ENCODE data around the gene GREB1.

Gene GREB1

DNA sequence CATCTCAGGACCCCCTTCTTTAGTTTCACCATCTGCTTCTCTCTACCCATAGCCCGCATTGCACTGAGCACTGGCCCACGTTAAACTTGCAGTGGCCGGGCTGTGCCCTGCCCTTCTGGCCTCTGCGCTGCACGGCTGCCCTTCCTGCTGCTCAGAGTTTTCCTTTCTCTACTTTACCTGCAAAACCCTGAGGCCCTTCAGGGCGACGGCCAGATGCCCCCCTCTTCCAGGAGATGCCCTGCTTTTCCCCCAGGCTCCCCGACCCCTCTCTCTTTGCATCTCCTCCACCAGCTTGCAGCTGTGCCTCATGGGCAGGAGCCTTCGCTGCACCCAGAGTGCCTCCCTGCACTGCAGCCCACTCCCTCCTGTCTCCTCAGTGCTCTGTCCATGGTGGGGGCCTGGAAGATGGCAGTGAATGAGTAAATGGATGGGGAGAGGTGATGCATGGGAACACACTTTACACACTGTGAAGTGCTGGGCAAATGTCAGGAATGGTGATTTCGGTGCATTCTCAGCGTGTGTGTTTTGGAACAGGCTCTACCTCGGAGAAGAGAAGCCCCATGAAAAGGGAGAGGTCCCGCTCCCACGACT lies 82.3 kb downstream of the GREB1 start:
- Mint-ChIP-seq H3K27me3 (no peaks in the 10 kb centered on the region), H3K27ac (no peak overlapping the region), H3K9me3 (no peaks in the 10 kb centered on the region), H3K36me3 (no peaks in the 10 kb centered on the region), H3K4me3 (no peak overlapping the region), H3K4me1 (no peaks in the 10 kb centered on the region)

DNA sequence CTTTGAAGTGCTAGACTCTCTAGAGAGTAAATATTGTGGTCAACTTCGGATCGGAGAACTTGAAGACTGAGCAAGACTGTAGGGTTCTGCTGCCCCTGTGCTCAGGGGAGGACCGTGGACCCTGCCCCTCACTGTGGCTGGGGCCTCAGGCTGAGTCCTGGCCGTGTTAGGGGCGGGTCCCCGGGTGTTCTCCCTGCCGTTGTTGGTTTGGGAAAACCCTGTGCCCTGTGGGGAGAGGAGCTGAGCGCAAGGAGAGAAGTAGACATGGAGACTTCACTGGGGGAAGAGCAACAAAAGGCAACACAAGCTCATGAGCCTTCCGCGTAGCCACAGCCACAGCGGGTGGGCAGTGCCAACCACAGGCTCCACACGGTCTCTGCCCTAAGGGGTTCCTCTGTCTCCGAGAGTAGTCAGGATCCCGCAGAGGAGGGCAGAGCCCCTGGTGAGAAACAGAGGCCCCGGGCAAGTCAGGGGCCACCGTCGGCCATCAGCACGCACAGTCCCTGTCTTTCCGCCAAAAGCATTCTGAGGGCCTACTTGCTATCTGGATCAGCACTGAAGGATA lies 83.1 kb downstream of the GREB1 start:
- no peaks in the 10 kb centered on the region for H3K36me3 Mint-ChIP-seq
- no peak overlapping the region for H3K27ac Mint-ChIP-seq
- H3K4me1 Mint-ChIP-seq = no peaks in the 10 kb centered on the region
- no peaks in the 10 kb centered on the region for H3K27me3 Mint-ChIP-seq
- no peak overlapping the region for H3K4me3 Mint-ChIP-seq
- no peaks in the 10 kb centered on the region for H3K9me3 Mint-ChIP-seq

DNA sequence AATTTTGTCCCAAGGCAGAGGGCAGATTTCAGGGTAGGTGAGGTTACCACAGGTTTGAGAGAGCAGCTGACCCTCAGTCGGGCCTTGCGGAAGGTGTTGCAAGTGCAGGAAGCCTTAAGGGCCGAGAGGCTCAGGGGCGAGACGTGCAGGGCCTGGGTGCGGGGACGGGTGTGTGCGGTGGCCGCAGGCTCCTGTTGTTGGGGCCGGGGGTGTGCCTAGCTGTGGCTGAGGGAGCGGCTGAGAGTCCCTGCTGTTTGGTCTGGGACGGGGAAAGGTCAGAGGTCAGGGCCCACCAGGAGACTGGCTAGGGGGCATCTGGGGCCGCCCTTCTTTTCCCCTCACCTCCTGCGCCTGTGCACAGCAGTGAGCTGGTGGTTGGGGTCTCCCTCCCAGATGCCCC lies 83.7 kb downstream of the GREB1 start:
- Mint-ChIP-seq H3K4me3 (no peak overlapping the region), H3K36me3 (no peaks in the 10 kb centered on the region), H3K27ac (no peak overlapping the region), H3K9me3 (no peaks in the 10 kb centered on the region), H3K4me1 (no peaks in the 10 kb centered on the region), H3K27me3 (no peaks in the 10 kb centered on the region)

DNA sequence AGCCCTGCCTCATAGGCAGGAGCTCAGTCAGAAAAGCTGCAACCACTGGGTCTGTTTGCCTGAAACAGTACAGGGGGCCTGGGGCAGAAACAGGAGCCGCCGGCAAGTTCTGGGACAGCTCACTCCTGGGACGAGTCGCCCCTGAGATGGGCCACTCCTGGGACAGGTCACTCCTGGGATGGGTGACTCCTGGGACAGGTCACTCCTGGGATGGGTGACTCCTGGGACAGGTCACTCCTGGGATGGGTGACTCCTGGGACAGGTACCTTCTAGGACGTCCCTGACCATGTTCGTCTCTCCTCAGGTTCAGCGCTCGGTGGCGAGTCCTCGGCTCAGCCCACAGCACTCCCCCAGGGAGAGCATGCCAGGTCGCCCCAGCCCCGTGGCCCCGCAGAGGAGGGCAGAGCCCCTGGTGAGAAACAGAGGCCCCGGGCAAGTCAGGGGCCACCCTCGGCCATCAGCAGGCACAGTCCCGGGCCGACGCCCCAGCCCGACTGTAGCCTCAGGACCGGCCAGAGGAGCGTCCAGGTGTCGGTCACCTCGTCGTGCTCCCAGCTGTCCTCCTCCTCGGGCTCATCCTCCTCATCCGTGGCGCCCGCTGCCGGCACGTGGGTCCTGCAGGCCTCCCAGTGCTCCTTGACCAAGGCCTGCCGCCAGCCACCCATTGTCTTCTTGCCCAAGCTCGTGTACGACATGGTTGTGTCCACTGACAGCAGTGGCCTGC lies 84.3 kb downstream of the GREB1 start:
- no peaks in the 10 kb centered on the region for H3K27me3 Mint-ChIP-seq
- no peaks in the 10 kb centered on the region for H3K4me1 Mint-ChIP-seq
- H3K9me3 Mint-ChIP-seq = no peaks in the 10 kb centered on the region
- H3K4me3 Mint-ChIP-seq = no peak overlapping the region
- no peak overlapping the region for H3K27ac Mint-ChIP-seq
- H3K36me3 Mint-ChIP-seq = no peaks in the 10 kb centered on the region

DNA sequence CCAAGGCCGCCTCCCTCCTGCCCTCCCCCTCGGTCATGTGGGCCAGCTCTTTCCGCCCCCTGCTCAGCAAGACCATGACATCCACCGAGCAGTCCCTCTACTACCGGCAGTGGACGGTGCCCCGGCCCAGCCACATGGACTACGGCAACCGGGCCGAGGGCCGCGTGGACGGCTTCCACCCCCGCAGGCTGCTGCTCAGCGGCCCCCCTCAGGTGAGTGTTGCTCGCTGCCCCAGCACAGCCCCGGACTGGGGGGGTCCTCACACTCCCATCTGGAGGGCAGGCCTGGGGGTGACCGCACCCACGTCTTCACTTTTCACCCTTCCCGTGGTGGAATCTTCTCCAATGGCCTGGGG lies 84.8 kb downstream of the GREB1 start:
- no peak overlapping the region for H3K4me3 Mint-ChIP-seq
- H3K27ac Mint-ChIP-seq = no peak overlapping the region
- no peaks in the 10 kb centered on the region for H3K9me3 Mint-ChIP-seq

DNA sequence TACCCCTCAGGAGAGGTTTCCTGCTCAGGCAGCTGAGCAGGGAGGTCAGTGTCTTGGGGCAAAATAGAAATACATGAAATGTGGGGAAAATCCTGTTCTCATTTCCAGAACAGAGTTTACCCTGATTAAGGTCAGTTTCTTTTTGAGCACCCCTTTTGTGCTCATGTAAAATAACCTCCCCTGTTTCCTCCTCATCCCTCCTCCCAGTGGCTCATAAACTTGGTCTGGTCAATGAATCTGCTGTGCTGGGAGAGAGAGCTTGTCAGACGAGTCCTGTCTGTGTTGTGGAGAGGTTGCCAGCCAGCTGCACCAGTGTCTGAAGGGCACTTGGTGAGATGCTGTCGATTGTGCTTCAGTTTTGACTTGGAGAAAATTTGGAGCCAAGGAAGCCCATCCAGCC lies 87.6 kb downstream of the GREB1 start:
- no peak overlapping the region for H3K4me3 Mint-ChIP-seq
- no peaks in the 10 kb centered on the region for H3K27me3 Mint-ChIP-seq
- no peaks in the 10 kb centered on the region for H3K36me3 Mint-ChIP-seq
- H3K4me1 Mint-ChIP-seq = no peaks in the 10 kb centered on the region
- no peaks in the 10 kb centered on the region for H3K9me3 Mint-ChIP-seq
- H3K27ac Mint-ChIP-seq = no peak overlapping the region

More for the DNA sequence above, 84.8 kb downstream of the GREB1 start:
- H3K36me3 Mint-ChIP-seq = no peaks in the 10 kb centered on the region
- H3K27me3 Mint-ChIP-seq = no peaks in the 10 kb centered on the region
- no peaks in the 10 kb centered on the region for H3K4me1 Mint-ChIP-seq

DNA sequence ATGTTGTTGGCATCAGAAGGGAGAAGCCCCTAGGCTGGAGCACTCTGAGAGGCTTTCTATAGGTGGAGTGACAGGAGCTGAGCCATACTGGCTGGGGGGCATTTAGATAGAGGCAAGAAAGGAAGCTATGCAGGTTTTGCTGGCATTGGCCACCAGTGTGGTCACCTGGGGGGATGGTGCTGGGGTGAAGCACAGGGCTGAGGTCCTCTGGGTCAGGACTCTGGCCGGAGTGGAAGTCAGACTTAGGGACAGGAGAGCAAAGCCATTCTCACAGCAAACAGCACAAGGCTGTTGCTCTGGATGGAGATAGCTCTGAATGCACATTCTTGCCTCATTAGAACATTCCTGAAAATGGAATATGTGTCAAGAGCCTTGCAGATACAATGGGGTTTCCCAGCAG lies 88.8 kb downstream of the GREB1 start:
- Mint-ChIP-seq H3K27ac (no peak overlapping the region), H3K4me1 (no peaks in the 10 kb centered on the region), H3K4me3 (no peak overlapping the region), H3K27me3 (no peaks in the 10 kb centered on the region), H3K9me3 (no peaks in the 10 kb centered on the region), H3K36me3 (peaks cover 1% of the 10 kb centered on the region)

DNA sequence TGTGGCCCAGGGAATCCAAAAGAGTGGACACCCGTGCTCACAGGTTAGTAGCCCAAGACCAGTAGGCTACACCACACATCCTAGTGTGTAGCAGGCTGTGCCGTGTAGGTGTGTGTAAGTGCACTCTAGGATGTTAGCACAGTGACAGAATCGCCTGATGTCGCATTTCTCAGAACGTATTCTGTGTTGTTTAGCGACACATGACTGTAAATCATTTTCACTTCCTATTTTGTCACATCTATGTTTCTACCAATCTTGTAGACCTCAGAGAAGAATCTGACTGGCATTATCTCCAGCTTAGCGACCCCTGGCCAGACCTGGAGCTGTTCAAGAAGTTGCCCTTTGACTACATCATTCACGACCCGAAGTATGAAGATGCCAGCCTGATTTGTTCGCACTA lies 91.0 kb downstream of the GREB1 start:
- H3K4me1 Mint-ChIP-seq = no peaks in the 10 kb centered on the region
- H3K36me3 Mint-ChIP-seq = peaks cover 2% of the 10 kb centered on the region

DNA sequence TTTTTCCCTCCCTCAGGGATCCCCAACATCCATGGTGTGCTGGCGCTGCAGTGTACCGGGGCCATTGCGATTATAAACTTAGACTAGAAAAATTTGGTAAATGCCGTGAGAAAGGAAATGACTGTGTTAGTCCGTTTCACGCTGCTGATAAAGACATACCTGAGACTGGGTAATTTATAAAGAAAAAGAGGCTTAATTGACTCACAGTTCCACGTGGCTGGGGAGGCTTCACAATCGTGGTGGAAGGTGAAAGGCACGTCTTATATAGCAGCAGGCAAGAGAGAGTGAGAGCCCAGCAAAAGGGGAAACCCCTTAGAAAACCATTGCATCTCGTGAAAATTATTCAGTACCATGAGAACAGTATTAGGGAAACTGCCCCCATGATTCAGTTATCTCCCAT lies 91.8 kb downstream of the GREB1 start:
- H3K27ac Mint-ChIP-seq = no peak overlapping the region
- no peaks in the 10 kb centered on the region for H3K9me3 Mint-ChIP-seq
- peaks cover 2% of the 10 kb centered on the region for H3K36me3 Mint-ChIP-seq
- no peaks in the 10 kb centered on the region for H3K27me3 Mint-ChIP-seq
- no peaks in the 10 kb centered on the region for H3K4me1 Mint-ChIP-seq
- H3K4me3 Mint-ChIP-seq = no peak overlapping the region

More for the DNA sequence above, 91.0 kb downstream of the GREB1 start:
- no peaks in the 10 kb centered on the region for H3K9me3 Mint-ChIP-seq
- H3K27me3 Mint-ChIP-seq = no peaks in the 10 kb centered on the region
- H3K27ac Mint-ChIP-seq = no peak overlapping the region
- H3K4me3 Mint-ChIP-seq = no peak overlapping the region

DNA sequence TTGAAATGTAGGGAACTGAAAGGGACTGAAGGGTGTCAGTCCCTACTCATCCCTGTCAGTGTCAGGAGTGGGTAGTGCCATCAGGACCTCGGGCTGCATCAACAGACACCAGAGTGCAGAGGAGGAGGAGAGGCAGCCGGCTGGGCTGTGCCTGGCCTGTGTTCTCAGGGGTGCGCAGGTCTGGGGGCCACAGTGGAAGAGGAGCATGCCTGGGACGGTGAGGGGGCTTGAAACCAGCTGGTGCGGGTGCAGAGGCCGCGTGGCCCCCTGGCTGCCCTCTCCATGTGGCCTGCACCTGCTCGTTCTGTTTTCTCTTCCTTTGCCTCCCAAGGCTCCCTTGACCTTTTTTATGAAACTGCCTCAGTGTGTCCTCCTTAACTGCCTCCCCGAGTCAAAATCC lies 94.8 kb downstream of the GREB1 start:
- no peaks in the 10 kb centered on the region for H3K9me3 Mint-ChIP-seq
- no peak overlapping the region for H3K27ac Mint-ChIP-seq
- no peak overlapping the region for H3K4me3 Mint-ChIP-seq
- H3K4me1 Mint-ChIP-seq = no peaks in the 10 kb centered on the region
- H3K27me3 Mint-ChIP-seq = no peaks in the 10 kb centered on the region
- peaks cover 2% of the 10 kb centered on the region for H3K36me3 Mint-ChIP-seq

DNA sequence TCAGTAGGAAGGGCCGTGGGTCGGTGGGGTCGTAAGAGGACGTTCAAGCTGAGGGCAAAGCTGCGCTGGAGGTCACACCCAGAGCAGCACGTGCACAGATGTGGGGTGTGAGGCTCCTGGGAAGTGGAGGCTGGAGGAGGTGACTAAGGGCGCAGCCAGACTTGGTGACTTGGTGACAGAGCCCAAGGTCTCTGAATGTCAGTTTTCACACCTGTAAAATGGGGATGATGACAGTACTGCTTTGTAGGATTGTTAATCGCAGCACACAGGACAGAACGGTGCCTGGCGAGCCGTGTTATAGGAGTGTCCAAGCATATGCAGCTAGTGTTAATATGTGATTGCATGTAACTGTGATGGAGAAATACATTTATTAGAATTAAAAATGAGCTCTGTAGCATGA lies 95.4 kb downstream of the GREB1 start:
- peaks cover 2% of the 10 kb centered on the region for H3K36me3 Mint-ChIP-seq
- no peaks in the 10 kb centered on the region for H3K4me1 Mint-ChIP-seq
- no peak overlapping the region for H3K4me3 Mint-ChIP-seq
- no peak overlapping the region for H3K27ac Mint-ChIP-seq
- no peaks in the 10 kb centered on the region for H3K9me3 Mint-ChIP-seq
- H3K27me3 Mint-ChIP-seq = no peaks in the 10 kb centered on the region

DNA sequence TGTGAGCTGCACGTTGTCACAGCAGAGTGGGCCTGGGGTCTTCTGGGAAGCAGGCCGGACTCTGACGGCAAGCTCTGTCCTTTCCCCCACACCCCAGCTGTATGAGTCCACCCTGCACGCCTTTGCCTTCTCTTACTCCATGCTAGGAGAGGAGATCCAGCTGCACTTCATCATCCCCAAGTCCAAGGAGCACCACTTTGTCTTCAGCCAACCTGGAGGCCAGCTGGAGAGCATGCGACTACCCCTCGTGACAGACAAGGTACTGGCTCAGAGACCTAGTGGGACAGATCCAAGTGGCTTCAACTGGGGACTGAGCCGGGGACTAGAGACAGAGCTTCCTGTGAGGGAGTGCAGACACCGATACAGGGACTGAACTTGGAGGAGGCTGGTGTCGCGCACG lies 96.0 kb downstream of the GREB1 start:
- H3K4me1 Mint-ChIP-seq = no peaks in the 10 kb centered on the region
- no peaks in the 10 kb centered on the region for H3K9me3 Mint-ChIP-seq
- no peak overlapping the region for H3K4me3 Mint-ChIP-seq
- no peaks in the 10 kb centered on the region for H3K27me3 Mint-ChIP-seq
- no peak overlapping the region for H3K27ac Mint-ChIP-seq
- H3K36me3 Mint-ChIP-seq = peaks cover 2% of the 10 kb centered on the region

DNA sequence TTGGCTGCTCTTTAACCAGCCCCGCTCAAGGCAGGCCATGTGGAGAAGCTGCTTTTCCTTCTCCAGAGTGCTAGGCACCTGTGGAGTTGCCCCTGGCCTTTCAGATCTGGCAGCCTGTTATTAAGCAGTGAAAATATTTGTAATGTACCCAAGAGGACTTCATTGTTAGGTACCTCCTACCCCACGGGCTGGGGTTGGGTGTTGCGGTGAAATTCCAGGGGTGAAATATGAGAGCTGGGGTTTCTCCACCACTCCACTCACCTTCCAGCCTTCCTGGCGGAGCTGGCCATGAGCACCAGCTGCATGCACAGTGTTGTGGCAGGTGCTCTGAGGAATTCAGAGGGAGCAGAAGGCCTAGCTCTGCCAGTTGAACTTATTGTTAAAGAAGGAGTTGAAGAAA lies 97.0 kb downstream of the GREB1 start:
- Mint-ChIP-seq H3K4me1 (no peaks in the 10 kb centered on the region), H3K9me3 (no peaks in the 10 kb centered on the region), H3K4me3 (no peak overlapping the region), H3K27me3 (no peaks in the 10 kb centered on the region), H3K27ac (no peak overlapping the region), H3K36me3 (peaks cover 2% of the 10 kb centered on the region)

DNA sequence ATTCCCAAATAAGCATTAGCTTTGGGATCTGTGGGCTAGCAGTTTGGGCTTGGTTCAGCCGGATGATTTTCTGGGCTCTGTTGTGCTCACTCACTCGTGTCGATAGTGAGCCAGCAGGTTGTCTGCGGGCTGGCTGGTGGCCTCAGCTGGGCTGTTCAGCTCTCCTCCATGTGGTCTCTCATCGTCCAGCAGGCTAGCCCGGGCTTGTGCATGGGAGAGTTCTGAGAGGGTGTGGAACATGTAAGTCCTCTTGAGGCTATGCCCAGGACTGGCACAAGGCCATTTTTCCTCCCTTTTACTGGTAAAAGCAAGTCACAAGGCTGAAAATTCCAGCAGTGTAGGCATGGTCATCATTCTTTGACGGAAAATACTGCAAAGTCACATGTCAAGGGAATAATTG lies 97.6 kb downstream of the GREB1 start:
- H3K27me3 Mint-ChIP-seq = no peaks in the 10 kb centered on the region
- H3K36me3 Mint-ChIP-seq = peaks cover 2% of the 10 kb centered on the region
- H3K4me1 Mint-ChIP-seq = no peaks in the 10 kb centered on the region
- no peak overlapping the region for H3K4me3 Mint-ChIP-seq
- no peaks in the 10 kb centered on the region for H3K9me3 Mint-ChIP-seq
- no peak overlapping the region for H3K27ac Mint-ChIP-seq

DNA sequence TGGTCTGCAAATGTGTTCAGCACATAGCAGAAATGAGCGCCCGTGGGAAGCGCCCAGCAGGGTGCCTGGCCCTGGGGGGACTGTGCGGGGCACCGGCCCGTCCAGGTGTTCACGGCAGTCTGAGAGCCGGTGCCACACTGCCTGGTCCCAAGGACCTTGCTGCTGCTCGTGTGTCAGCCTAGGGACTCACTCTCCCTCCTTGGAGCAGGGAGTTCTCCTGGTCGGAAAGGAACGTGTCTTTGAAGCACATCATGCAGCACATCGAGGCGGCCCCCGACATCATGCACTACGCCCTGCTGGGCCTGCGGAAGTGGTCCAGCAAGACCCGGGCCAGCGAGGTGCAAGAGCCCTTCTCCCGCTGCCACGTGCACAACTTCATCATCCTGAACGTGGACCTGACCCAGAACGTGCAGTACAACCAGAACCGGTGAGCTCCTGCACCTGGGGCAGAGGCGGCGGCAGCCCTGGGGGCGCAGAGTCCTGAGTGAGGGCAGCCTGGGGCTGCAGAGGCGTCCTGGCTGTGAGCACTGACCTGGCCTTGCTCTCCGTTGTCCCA lies 100.2 kb downstream of the GREB1 start:
- H3K9me3 Mint-ChIP-seq = no peaks in the 10 kb centered on the region
- no peaks in the 10 kb centered on the region for H3K4me1 Mint-ChIP-seq
- H3K4me3 Mint-ChIP-seq = no peak overlapping the region
- no peaks in the 10 kb centered on the region for H3K27me3 Mint-ChIP-seq
- no peak overlapping the region for H3K27ac Mint-ChIP-seq
- H3K36me3 Mint-ChIP-seq = no peaks in the 10 kb centered on the region

DNA sequence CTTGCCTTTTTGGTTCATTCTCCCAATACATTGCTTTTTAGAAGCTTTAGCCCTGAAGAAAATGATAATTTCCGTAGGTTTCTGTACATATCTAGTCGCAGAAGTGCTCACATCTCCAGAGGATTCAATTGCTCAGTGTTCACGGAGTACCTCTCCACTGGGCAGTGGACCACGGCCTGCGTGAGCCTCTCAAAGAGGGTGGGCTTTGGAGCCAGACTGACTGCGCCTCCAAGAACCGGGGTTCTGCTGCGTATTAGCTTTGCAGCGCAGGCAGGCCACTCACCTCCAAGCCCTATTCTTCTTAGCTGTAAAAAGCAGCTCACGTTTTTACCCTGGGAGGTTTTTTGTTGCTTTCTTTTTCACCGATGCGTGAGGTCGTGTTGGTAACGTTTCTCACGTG lies 100.7 kb downstream of the GREB1 start:
- Mint-ChIP-seq H3K4me3 (no peak overlapping the region), H3K27ac (no peak overlapping the region), H3K27me3 (no peaks in the 10 kb centered on the region), H3K36me3 (no peaks in the 10 kb centered on the region), H3K9me3 (no peaks in the 10 kb centered on the region), H3K4me1 (no peaks in the 10 kb centered on the region)
